HepG2 (cell line): Measurements from ENCODE around the gene IL1RAPL2.

Experiments used
- CENPT ChIP-seq: sonication (generic); formaldehyde crosslinking; IDR thresholded peaks from 2 replicates; pipeline ENCODE4 v1.8.0; 2022; ENCODE audit warnings: low read depth, mild to moderate bottlenecking, moderate library complexity, missing genetic modification reagents
- NR2F6 ChIP-seq, 2 experiments: IDR thresholded peaks; 2 replicates each; pipeline ENCODE4 v1.6.1; 2016; ENCODE audit warnings: antibody characterized with exemption in 1 of 2, mild to moderate bottlenecking in 1 of 2
- POLR2A ChIP-seq, 2 experiments: IDR thresholded peaks; 2 replicates each; pipeline ENCODE4 v1.6.1; 2011; ENCODE audit warnings: low read depth in 2 of 2, low read length in 2 of 2, mild to moderate bottlenecking in 1 of 2, moderate library complexity in 1 of 2; ENCODE audit not compliant: insufficient read depth in 1 of 2
- TAF1 ChIP-seq: sonication (generic); formaldehyde crosslinking; IDR thresholded peaks from 2 replicates; pipeline ENCODE4 v1.4.0; 2020; ENCODE audit warnings: missing genetic modification reagents
- ZBTB39 ChIP-seq: sonication (generic); formaldehyde crosslinking; IDR thresholded peaks from 2 replicates; pipeline ENCODE4 v1.5.0; 2020; ENCODE audit warnings: missing genetic modification reagents
- ZSCAN29 ChIP-seq: sonication (generic); formaldehyde crosslinking; conservative IDR thresholded peaks from 2 replicates; pipeline ENCODE4 v1.4.0; 2020; ENCODE audit warnings: mild to moderate bottlenecking, missing genetic modification reagents
- TF ChIP-seq, protein P1 (sequence below): sonication (generic); formaldehyde crosslinking; IDR thresholded peaks from 2 replicates; pipeline ENCODE4 v1.5.0; 2020; ENCODE audit warnings: mild to moderate bottlenecking, missing genetic modification reagents, moderate library complexity
- TF ChIP-seq, protein P2 (sequence below): sonication (generic); formaldehyde crosslinking; IDR thresholded peaks from 2 replicates; pipeline ENCODE4 v1.8.0; 2022; ENCODE audit warnings: mild to moderate bottlenecking, missing genetic modification reagents, borderline replicate concordance

- TF ChIP-seq TAF1: no peak
- TF ChIP-seq NR2F6 (IDR thresholded peaks at IDR 0.05): no peak
- no peak for TF ChIP-seq NR2F6 (CRISPR knock-in tag; IDR thresholded peaks at IDR 0.05)
- no peak for TF ChIP-seq ZSCAN29
- no peak for TF ChIP-seq CENPT (CRISPR knock-in tag)
- TF ChIP-seq, protein P1, sequence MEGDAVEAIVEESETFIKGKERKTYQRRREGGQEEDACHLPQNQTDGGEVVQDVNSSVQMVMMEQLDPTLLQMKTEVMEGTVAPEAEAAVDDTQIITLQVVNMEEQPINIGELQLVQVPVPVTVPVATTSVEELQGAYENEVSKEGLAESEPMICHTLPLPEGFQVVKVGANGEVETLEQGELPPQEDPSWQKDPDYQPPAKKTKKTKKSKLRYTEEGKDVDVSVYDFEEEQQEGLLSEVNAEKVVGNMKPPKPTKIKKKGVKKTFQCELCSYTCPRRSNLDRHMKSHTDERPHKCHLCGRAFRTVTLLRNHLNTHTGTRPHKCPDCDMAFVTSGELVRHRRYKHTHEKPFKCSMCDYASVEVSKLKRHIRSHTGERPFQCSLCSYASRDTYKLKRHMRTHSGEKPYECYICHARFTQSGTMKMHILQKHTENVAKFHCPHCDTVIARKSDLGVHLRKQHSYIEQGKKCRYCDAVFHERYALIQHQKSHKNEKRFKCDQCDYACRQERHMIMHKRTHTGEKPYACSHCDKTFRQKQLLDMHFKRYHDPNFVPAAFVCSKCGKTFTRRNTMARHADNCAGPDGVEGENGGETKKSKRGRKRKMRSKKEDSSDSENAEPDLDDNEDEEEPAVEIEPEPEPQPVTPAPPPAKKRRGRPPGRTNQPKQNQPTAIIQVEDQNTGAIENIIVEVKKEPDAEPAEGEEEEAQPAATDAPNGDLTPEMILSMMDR (CRISPR knock-in tag): no peak
- TF ChIP-seq POLR2A (IDR thresholded peaks at IDR 0.05; ENCODE audit: insufficient read depth in 1 of 2, low read depth in 2 of 2, low read length in 2 of 2): no peak
- no peak for TF ChIP-seq ZBTB39 (CRISPR knock-in tag)
- TF ChIP-seq, protein P2, sequence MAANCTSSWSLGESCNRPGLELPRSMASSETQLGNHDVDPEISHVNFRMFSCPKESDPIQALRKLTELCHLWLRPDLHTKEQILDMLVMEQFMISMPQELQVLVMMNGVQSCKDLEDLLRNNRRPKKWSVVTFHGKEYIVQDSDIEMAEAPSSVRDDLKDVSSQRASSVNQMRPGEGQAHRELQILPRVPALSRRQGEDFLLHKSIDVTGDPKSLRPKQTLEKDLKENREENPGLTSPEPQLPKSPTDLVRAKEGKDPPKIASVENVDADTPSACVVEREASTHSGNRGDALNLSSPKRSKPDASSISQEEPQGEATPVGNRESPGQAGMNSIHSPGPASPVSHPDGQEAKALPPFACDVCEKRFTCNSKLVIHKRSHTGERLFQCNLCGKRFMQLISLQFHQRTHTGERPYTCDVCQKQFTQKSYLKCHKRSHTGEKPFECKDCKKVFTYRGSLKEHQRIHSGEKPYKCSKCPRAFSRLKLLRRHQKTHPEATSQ: no peak
These were observed 697.2 kb downstream of the IL1RAPL2 start for GRCh38 chrX:105263171-105263570.
